Hepatocyte (in vitro differentiated cells): Measurements from ENCODE around the gene ERMARD.

Experiments used
- EZH2 ChIP-seq: fragments of 200-600 bp; sonication (generic); IDR thresholded peaks from 2 replicates; pipeline ENCODE4 v1.6.1; 2016; ENCODE audit warnings: antibody characterized with exemption, mild to moderate bottlenecking, borderline replicate concordance
- EZH2phosphoT487 ChIP-seq: fragments of 200-600 bp; sonication (generic); IDR thresholded peaks from one replicate; pipeline ENCODE4 v1.6.1; 2018; ENCODE audit warnings: antibody characterized with exemption, mild to moderate bottlenecking, low read depth, moderate library complexity; ENCODE audit not compliant: unreplicated experiment, severe bottlenecking
- TF ChIP-seq, protein P1 (sequence below): fragments of 200-600 bp; sonication (generic); IDR thresholded peaks from 2 replicates; pipeline ENCODE4 v1.5.1; 2016; ENCODE audit warnings: antibody characterized with exemption, mild to moderate bottlenecking; ENCODE audit not compliant: poor library complexity

DNA sequence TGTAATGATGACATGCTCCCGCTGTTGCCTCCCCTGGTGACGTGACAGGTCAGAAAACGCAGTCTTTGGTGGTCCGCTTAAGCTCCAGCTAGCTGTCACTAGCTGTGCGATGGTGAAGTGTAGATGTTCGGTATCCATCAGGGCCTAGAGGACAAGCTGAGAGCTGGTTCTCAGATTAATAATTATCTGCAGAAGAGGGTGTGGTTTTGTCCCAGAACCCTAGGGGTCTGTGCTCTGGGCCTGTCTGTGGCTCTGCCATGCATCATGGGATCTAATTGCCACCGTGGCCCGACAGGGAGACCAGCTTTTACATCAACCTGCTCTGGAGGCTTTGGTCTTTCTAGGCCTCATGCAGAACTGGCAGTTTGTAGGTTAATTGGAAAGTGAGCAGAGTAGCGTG lies 34.1 kb downstream of the ERMARD start:
- TF ChIP-seq, protein P1, sequence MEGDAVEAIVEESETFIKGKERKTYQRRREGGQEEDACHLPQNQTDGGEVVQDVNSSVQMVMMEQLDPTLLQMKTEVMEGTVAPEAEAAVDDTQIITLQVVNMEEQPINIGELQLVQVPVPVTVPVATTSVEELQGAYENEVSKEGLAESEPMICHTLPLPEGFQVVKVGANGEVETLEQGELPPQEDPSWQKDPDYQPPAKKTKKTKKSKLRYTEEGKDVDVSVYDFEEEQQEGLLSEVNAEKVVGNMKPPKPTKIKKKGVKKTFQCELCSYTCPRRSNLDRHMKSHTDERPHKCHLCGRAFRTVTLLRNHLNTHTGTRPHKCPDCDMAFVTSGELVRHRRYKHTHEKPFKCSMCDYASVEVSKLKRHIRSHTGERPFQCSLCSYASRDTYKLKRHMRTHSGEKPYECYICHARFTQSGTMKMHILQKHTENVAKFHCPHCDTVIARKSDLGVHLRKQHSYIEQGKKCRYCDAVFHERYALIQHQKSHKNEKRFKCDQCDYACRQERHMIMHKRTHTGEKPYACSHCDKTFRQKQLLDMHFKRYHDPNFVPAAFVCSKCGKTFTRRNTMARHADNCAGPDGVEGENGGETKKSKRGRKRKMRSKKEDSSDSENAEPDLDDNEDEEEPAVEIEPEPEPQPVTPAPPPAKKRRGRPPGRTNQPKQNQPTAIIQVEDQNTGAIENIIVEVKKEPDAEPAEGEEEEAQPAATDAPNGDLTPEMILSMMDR, result no peak
- TF ChIP-seq EZH2 (no peak), EZH2phosphoT487 (no peak)
